ENCODE data around the gene RAB11A. TPM values are rescaled to one million over a fixed set of nuclear protein-coding genes. Genes with fewer than 3 reads are reported as not detected.
A peak's percentile ranks its signal among the peaks of the same experiment; 100 is the strongest.

RAB11A gene
- polyA plus RNA-seq, 2 of the 4 experiments (the other 2 are of a cell fraction), result 316 to 551 TPM

GRCh38 chr15:65836665-65837064 is 32.6 kb upstream of the RAB11A start (continued):
- TF ChIP-seq ATOH8 (CRISPR knock-in tag; IDR thresholded peaks at IDR 0.05; ENCODE audit: low read depth) (no peak), CBX2 (IDR thresholded peaks at IDR 0.05; ENCODE audit: borderline replicate concordance, low read depth) (no peak)

GRCh38 chr15:65837301-65838294 is 31.7 kb upstream of the RAB11A start:
- 68% methylated on average over 6 of the region's 6 CpGs for WGBS (ENCODE audit: missing lambda C conversion rate)
- no peaks in the 10 kb centered on the region for H3K9me3 ChIP-seq
- TF ChIP-seq ZFP36 (IDR thresholded peaks at IDR 0.05; ENCODE audit: borderline replicate concordance, partially characterized antibody) (no peak), CBX8 (IDR thresholded peaks at IDR 0.05) (no peak), BHLHE40 (IDR thresholded peaks at IDR 0.05; ENCODE audit: low read depth, low read length) (no peak), TFCP2L1 (CRISPR knock-in tag; IDR thresholded peaks at IDR 0.05) (no peak), MAFK (IDR thresholded peaks at IDR 0.05; ENCODE audit: partially characterized antibody) (no peak), CTCF (IDR thresholded peaks at IDR 0.05) (no peak), ZNF302 (CRISPR knock-in tag; IDR thresholded peaks at IDR 0.05) (no peak), KDM5A (IDR thresholded peaks at IDR 0.05) (no peak), CBX2 (IDR thresholded peaks at IDR 0.05; ENCODE audit: borderline replicate concordance, low read depth) (no peak), ESRRA (IDR thresholded peaks at IDR 0.05; ENCODE audit: borderline replicate concordance, low read length) (no peak), HDAC2 (IDR thresholded peaks at IDR 0.05) (no peak), EHF (CRISPR knock-in tag; IDR thresholded peaks at IDR 0.05) (no peak), RAD21 (conservative IDR thresholded peaks at IDR 0.05 in 1 of 2, IDR thresholded peaks at IDR 0.05 in 1 of 2) (no peak)
- POLR2A ChIA-PET, result interaction anchor here (0.9 kb wide), 1 partner anchor 32 kb away, joined by 4 read pairs; the partner anchor contains the start of gene RAB11A
- no peak overlapping the region for H3K4me3 ChIP-seq
- peak overlapping the region in 1 of 2 experiments; percentile 6; a peak in 1 of 6 replicates for H3K27ac ChIP-seq
- peak overlapping the region; percentile 19; the same call in 1 of the 3 replicates for H3K4me2 ChIP-seq
- CTCF ChIA-PET, result interaction anchor here (0.6 to 6.6 kb wide), 21 partner anchors 8 to 246 kb away, joined by 3 to 64 read pairs (median 5); partner anchors contain the start of gene RAB11A
- FAIRE-seq, result no peak
- H3K4me1 ChIP-seq, result peaks cover 28% of the 10 kb centered on the region
- ATAC-seq, result no peak
- no peak for DNase-seq (ENCODE audit: low read depth in 1 of 2, low spot score in 1 of 2)

- Histone ChIP-seq H3K27ac (no peak overlapping the region), H3K9me3 (no peaks in the 10 kb centered on the region), H3K4me2 (no peak overlapping the region), H3K4me1 (peaks cover 13% of the 10 kb centered on the region), H3K4me3 (no peak overlapping the region)
- WGBS (ENCODE audit: missing lambda C conversion rate), result 80% methylated on average over 5 of the region's 5 CpGs
- ChIA-PET POLR2A (no interaction called here), CTCF (interaction anchor here (0.7 to 2.4 kb wide), 3 partner anchors 11 to 113 kb away, joined by 3 to 9 read pairs (median 3); no protein-coding TSS in a partner anchor)
- ATAC-seq (no peak), DNase-seq (ENCODE audit: low read depth in 1 of 2, low spot score in 1 of 2) (no peak), FAIRE-seq (no peak)
- TF ChIP-seq FOSL2 (IDR thresholded peaks at IDR 0.05) (no peak), FOSL2 (CRISPR knock-in tag; IDR thresholded peaks at IDR 0.05) (no peak), KDM1A (IDR thresholded peaks at IDR 0.05; ENCODE audit: low read depth) (no peak), ATOH8 (CRISPR knock-in tag; IDR thresholded peaks at IDR 0.05; ENCODE audit: low read depth) (no peak), ZSCAN20 (CRISPR knock-in tag; IDR thresholded peaks at IDR 0.05) (no peak), EHF (CRISPR knock-in tag; IDR thresholded peaks at IDR 0.05) (no peak), BHLHE40 (IDR thresholded peaks at IDR 0.05; ENCODE audit: low read depth, low read length) (no peak), RCOR1 (IDR thresholded peaks at IDR 0.05; ENCODE audit: low read depth, low read length) (no peak), EHMT2 (IDR thresholded peaks at IDR 0.05; ENCODE audit: low read depth) (no peak), HOXB13 (CRISPR knock-in tag; IDR thresholded peaks at IDR 0.05; ENCODE audit: low read depth) (no peak), CHD4 (IDR thresholded peaks at IDR 0.05; ENCODE audit: borderline replicate concordance) (no peak), HOXB5 (CRISPR knock-in tag; IDR thresholded peaks at IDR 0.05) (no peak), FOXS1 (CRISPR knock-in tag; IDR thresholded peaks at IDR 0.05) (no peak), RARB (CRISPR knock-in tag; IDR thresholded peaks at IDR 0.05) (no peak), RAD21 (conservative IDR thresholded peaks at IDR 0.05 in 1 of 2, IDR thresholded peaks at IDR 0.05 in 1 of 2) (no peak), CBX8 (IDR thresholded peaks at IDR 0.05) (no peak), CHD2 (IDR thresholded peaks at IDR 0.05; ENCODE audit: low read length, partially characterized antibody) (no peak)
These were observed 29.9 kb upstream of the RAB11A start for GRCh38 chr15:65839354-65839901.

Measured in A549 (cell line).